Stimulated activated CD4-positive, alpha-beta T cell treated with anti-CD3 and anti-CD28 coated beads, Interleukin-15, amount 100 ng/mL, for 24 hours (primary cell): Measurements from ENCODE around the gene TM4SF20.
"Not testable (repeated sequence)": the region's sequence is repeated elsewhere in the genome, so short reads cannot be mapped to it uniquely, and the experiment has no call there.

Experiments used
- DNase-seq: peaks from one replicate; pipeline ENCODE4 v3.0.0-alpha.2; 2020

Gene TM4SF20

DNA sequence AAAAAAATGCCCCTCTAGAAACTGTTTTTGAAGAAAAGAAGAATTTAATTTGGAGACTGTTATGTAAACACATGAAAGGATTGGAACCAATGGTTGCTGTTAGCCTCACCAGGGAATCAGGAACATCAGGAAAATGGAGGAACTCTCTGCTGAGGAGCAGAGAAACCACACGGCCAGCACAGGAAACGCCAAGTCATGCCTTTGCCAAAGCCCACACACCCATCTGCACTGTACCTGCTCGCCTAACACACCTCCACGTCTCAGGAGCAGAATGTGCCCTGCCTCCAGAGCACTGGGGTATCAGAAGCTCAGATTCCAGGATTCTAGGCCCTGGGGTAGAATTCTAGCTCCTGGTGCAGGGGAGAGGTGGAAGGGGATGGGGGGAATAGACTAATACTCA lies 18.5 kb upstream of the TM4SF20 start:
- DNase-seq, result no peak

DNA sequence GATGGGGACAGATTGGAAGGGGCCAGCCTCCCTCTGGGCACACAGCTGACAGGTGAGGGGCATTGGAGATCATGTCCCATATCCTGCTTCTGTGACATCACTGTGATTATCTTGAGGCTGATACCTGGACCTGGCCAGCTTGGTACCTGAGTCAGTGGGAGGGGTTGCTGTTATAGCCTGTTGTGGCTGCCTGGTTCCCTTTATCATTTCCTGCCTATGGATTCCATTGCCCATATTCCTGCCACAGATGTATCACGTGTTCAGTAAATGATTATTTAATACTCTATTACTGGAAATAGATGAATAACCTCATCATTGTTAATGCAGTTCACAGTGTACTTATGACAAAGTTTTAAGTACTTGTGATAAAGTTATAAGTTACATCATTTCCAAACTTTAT lies 16.4 kb upstream of the TM4SF20 start:
- no peak for DNase-seq

DNA sequence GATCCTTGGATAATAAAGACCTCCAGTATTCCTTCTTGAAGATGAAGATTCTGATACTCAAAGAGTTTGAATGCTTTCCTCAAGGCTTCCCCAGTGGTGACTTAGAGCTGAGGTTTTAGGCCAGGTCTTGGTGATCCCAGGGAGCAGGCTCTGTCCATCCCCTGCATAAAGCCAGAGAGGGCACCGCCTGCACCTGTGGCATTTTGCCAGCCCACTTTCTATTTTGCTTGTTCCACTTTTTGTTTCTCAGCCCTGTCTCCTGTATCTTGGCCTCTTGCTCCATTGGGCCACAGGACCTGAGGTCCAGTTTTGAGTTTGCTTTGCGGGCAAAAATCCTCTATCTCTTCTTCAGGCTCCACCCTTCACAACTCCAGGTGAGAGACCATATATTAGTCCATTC lies 15.3 kb upstream of the TM4SF20 start:
- no peak for DNase-seq

DNA sequence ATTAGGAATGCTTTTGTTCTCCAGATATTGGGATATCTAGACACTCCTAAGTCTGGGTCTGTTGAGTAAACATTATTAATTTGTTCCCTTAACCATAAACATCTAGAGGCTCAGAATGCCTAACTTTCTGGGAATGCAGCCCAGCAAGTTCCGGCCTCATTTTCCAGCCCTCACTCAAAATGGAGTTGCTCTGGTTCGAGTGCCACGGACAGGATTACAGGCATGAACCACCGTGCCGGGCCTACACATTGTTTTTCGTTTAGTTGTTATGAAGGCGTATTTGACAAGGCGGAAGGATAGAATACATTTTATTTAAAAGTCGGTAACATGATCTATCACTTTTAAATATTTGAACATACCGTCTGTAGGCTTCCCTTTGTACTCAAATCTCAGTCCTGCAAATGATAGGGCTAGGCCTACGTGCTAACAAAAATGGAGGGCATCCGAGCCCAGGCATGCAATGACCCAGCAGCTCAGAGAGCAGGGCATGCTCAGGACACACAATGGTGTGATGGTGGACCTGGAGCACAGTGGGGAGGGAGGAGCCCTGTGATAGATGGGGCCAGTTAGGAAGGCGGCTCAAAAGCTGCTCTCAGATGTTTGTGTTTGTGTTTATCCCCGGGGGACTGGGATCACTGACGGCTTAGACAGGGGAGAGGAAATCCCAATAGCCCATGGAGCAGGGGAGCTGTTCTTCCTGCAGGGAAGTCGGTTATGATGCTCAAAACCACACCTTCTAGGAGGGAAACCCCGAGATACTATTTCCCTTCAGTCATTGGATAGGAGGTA lies 11.6 kb upstream of the TM4SF20 start:
- no peak for DNase-seq

DNA sequence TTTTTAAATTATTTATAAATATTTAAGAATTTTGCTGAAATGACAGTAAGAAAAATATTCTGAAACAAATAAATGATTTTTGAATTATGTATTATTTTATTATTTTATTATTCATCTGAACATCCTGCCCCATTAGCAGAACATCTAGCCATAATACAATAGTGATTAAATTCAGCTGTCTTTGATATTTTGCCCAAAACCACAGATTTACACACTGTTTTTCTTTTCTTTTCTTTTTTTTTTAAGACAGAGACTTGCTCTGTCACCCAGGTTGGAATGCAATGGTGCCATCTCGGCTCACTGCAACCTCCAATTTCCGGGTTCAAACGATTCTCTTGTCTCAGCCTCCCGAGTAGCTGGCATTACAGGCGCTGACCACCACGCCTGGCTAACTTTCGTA lies 10.6 kb upstream of the TM4SF20 start:
- no peak for DNase-seq

DNA sequence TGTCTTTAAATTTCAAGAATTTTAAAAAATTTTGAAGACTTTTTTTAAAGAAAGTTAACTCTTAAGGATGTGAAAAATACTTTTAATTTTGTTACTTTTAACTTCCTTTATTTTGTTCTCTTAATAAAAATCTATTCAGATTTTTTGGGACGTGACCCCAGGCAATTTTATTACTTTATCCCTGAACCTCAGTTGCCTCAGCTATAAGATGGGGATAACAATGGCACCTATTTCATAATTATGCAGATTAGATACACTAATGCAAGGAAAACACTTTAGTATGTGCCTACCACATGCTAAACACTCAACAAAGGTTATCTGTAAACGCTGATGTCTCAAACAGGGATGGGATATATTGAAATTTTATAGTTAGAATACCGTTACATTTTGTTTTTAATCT lies 10.1 kb upstream of the TM4SF20 start:
- no peak for DNase-seq

DNA sequence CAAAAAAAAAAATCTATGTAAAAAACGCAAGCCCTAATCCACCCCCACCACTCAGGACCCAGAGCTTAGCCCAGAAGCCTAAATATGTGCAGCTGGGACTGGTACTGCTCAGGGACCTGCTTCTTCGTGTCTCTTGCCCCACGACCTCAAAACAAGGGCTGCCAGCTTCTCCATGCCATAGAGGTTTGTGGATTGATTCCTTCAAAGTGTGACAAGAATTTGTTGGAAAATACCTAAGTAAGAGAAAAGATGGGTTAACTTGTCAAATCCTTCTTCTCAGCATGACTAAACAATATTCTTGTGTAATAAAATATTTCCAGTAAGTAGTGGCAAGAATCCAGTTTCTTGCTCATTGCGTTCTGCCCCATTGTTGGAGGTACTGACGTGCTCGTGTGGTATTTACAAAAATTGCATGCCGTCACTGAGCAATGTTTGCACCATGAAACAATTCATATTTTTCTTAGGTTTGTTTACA lies 9.5 kb upstream of the TM4SF20 start:
- DNase-seq, result no peak

DNA sequence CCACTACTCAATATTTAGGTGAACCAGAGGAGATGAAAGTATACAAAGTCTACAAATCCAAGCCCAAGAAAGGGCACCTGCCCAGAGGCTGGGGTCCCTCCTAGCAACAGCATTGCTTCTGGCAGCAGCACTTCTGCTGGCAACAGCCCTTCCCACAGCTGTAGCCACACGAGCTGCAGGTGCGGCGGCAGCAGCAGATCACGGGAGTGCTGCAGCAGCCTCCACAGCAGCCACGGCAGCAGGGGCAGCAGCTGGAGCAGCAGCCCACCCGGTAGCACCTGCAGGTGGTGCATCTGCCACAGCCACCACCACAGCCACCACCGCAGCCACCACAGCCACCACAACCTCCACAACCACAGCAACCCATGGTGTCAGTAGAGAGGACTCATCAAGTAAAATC lies 8.5 kb upstream of the TM4SF20 start, which contains the start of gene SCYGR1:
TSS of gene SCYGR1 (minus strand) at position 367 of the 400 bp plus-strand sequence. CDS start at position 367, 0 bp downstream.
- not testable (repeated sequence) for DNase-seq

DNA sequence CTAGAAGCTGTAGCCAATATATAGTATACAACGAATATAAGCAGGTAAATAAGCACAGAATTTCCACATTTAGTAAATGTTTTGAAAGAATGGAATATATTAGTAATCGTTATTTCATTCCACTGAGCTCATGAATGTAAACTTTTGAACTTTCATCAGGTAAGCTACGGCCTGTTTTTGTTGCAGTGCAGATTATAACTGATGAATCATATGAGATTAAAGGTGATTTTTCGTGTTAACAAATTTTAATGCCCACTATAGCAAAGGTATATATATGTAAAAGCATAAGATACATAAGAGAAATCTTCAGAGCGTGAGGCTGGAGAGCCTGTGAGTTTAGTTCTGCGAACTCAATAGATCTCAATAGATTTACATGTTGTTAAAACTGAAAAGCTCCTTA lies 7.5 kb upstream of the TM4SF20 start:
- no peak for DNase-seq

DNA sequence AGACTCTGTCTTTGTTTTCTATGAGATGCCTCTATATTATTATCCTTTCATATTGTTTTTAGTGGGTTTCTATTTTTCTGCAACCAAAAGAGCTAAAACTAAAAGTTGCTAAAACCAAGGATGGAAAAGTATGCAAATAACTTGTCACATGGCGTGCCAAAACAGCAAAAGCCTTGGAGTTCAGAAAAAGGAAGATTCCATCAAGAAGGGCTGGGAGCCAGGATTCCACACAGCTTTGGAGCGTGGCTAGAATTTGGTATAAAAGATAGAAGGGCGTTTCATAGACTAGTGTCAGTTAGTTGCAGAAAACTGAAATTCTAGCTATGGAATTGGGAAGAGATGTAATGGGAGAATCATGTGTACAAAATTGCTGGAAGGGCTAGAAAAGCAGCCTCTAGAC lies 4.6 kb upstream of the TM4SF20 start:
- no peak for DNase-seq

DNA sequence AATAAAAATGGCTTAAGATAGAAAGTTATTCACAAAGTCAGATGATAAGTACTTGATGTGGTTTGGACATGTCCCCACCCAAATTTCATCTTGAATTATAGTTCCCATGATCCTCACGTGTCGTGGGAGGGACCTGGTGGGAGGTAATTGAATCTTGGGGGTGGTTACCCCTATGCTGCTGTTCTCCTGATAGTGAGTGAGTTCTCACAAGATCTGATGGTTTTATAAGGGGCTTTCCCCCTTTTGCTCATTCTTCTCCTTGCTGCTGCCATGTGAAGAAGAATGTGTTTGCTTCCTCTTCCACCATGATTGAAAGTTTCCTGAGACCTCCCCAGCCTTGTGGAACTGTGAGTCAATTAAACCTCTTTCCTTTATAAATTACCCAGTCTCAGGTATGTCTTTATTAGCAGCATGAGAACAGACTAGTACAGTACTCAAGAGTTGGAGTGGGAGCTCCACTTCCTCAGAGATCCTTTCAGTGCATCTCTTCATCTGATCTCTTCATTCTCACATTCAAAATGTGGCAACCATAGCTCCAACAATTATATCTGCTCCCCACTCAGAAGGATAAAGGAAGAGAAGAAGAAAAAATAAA lies 3.2 kb upstream of the TM4SF20 start:
- DNase-seq, result peak; percentile 27

DNA sequence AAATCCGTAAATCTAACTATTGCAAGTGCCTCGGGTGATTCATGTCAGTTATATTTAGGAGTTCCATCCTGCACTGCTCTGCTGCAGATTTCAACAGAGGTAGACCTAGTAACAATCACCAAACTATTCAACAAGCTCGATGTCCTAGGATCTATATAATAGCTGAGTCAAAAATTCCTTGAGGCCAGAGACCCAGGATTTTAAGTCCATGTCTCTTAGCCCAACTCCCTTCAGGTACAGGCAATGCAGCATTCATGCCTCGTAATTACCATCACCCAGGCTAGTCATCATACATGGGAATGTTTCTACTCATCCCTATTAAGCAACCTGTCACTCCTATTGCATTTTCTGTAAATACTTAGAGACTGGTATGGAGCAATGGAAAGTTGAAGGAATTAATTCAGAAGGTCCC lies 729 bp downstream of the TM4SF20 start:
- DNase-seq, result no peak

DNA sequence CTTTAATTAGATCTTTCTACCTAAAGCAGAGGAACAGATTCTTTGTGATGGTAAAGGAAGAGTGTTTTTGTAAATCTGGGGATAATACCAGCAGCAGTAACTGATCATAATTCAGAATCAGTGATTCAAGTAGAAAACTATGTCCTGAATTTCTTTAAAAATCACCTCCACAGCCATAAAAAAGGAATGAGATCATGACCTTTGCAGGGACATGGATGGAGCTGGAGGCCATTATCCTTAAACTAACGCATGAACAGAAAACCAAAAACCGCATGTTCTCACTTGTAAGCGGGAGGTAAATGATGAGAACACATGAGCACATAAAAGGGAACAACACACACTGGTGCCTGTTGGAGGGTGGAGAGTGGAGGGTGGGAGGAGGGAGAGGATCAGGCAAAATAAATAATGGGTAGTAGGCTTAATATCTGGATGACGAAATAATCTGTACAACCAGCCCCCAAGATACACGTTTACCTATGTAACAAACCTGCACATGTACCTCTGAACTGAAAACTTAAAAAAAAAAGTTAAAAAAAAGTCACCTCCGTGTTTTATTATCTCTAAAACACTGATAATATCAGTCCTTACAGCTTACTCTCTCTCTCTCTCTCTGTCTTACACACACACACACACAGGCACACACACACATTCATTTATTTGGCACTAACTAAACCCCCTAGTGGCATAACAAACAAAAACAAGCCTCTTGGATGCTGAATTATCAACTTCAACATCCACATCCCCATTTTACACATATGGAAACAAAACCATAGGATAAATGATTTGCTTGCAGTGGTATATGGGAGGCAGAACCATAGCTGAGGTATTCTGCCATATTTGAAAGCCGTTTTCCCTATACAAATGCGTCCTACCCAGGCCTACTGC lies 1.4 kb downstream of the TM4SF20 start:
- DNase-seq, result no peak

DNA sequence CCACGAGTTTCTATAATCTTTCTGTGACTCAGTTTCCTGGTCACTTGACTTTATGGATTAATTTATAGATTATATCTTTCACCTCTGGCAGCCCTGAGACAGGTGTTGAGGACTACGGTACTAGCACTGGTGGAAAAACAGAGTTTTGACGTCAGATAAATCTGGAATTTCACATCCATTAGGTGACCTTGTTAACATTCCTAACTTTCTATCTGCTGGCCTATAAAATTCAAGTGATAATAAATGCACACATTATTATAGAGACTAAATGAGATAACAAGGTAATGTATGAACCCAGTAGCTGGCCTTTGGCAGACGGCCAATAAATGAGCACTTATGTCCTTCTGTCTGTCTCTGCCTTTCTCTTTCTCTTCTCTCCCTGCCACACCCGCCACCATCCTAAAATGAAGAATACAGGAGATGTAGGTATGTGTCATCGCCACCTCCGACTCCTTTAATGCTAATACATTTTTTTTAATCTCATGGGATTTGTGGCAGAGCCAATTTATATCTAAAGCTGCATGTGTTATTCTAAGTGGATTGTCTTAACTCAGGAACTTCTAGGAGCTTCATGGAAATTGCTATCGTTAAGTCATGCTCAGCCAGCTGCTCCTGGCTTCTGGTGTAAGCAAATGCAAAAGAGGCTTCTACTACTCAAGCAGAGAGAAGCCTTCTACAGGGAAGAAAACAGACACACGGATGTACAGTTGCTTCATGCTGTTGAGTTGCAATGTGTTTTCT lies 2.3 kb downstream of the TM4SF20 start:
- no peak for DNase-seq

DNA sequence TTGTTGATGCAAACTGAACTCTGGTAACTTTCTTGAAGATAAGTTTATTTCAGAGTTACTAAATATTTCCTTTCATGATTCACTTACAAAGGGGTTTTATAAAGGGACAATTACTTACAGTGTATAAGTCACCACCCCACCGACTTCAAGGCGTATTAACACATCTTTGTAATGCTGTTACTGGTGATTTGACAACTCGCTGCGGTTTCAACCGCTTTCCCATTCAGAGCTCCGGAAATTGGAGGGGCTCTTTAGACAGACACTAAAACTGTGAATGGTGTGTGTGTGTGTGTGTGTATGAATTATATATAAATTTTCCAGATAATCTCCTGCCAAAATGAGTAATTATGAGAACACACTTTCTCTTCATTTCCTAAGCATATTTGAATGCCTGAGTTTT lies 4.9 kb downstream of the TM4SF20 start:
- DNase-seq, result peak; percentile 63

DNA sequence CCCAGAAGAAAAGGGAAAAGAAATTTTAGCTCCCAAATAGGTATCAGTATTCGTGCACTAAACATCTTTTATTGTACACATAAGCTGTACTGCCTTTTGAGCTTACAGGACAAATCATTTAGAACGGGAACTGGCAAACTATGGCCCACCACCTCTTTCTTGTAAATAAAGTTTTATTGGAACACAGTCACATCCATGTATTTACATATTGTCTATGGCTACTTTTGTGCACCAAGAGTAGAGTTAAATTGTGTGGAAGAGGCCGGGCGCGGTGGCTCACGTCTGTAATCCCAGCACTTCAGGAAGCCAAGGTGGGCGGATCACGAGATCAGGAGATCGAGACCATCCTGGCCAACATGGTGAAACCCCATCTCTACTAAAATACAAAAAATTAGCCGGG lies 5.7 kb downstream of the TM4SF20 start:
- no peak for DNase-seq

DNA sequence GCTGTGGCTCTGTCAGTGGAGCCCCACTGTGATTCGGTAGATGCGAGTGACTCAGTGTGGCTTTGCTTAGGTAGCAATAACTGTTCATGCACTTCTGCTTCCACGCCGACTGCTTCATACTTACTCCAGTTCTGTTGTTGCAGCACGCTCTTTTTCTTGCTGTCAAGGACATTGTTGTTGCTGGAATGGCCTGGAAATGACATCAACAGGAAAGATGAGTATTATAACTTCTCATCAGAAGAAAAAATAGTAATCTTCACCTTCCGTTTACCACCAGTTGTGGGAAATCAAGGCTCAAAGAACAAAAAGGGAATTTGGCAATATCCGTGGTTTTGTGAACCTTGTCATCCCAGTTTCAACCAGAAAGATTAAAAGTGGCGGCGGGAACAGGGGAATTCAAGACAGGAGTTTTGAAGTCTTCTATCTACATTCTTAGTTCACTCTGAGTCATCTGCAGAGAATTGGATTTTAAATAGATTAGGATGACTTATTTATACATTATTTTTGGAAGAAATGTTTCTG lies 8.3 kb downstream of the TM4SF20 start:
- peak; percentile 26 for DNase-seq

DNA sequence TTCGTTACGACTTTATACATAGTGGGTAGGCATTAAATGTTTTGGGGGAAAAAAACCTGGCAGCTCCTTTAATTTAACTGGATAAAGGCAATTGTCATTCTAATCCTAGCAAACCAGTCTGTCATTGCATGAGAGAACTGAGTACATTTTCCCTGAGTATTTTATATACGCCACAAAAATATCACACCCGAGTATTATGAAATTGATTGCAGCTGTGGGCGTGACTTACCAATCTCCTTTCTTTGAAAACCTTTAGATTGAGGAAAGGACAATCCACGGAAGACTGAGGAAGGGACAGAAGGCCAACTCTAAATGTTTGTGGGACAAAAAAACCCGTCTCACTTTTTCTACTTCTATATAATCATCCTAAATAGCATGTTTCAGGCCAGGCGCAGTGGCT lies 9.0 kb downstream of the TM4SF20 start:
- DNase-seq, result no peak

DNA sequence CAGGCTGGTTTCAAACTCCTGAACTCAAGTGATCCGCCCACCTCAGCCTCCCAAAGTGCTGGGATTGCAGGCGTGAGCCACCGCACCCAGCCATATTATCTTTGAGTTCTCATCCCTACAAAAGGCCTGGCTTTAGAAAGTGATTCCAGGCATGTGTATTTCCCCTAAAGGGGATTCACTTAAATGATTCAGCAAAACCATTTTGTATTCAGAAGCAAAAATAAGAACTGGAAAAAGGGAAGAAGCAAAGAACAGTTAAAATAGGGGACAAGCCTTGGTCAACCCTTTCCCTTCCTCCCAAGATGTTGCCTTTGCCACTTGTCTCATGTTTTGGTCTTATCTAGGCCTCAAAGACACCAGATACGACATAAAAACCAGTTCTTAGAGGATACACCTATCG lies 10.5 kb downstream of the TM4SF20 start:
- no peak for DNase-seq

DNA sequence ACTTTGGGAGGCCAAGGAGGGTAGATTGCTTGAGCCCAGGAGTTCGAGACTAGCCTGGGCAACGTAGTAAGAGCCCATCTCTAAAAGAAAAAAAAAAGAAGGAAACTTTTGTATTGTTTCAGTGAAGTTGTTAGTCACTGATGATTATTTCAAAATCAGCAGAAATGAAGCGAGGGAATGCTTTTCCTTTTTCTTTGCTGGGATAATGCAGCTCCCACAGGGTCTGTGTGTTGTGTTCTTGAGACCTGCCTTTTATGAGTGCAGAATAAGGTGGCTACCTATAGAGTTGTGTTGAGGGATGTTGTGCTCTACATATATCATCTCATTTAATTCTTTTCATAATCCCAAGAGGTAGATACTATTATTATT lies 11.7 kb downstream of the TM4SF20 start:
- no peak for DNase-seq

DNA sequence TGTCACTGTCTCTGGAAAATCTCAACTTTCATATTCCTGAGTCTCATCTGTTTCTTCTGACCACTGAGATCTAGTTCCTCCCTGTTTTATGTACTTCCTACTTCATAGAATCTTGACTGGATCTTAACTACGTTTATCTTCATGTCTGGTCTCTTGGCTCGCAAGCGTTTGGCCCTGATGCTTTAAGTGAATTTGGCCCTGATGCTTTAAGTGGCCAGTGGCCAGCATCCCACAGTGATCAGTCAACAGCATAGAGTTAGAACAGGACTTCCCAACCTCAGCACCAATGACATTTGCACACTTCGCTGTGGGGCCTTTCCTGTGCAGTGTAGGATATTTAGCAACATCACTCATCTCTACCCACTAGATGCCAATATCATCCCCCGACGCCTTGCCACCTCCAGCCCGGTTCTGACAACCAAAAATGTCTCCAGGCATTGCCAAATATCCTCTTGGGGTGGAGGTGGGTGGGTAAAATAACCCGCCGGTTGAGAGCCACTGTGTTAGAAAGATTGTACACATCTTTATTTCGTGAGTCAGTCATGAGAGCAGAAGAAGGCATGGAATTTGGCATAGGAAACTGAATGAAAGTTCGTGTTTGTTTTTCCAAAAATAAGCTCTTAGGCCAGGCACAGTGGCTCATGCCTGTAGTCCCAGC lies 12.2 kb downstream of the TM4SF20 start:
- DNase-seq, result no peak

DNA sequence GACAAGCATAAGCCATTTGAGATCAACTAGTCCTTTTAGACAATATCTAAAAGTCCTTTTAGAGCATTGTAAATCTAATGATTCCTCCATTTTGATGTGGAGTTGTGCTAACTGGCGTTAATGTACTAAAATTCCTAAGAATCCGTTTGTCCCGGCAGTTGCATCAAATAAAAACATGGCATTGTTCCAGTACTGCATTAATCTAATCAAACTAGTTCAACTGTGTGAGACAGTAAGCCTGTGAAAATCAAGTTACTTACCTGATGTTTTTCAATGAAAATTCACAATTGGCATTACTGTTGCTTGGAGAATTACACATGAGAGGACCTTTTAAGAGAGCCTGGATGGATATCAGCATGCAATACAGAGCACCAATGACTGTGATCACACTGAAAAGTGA lies 13.3 kb downstream of the TM4SF20 start:
- DNase-seq, result no peak
